Osteoblast (primary cell): ENCODE results near the gene CTBP2. TPM values are rescaled to one million over a fixed set of nuclear protein-coding genes. Genes with fewer than 3 reads are reported as not detected.

Experiments used
- DNase-seq: peaks from one replicate; pipeline ENCODE4 v3.0.0; 2011; ENCODE audit warnings: low spot score, mixed read lengths; ENCODE audit not compliant: insufficient read length; ENCODE audit errors: missing footprints
- H2AFZ ChIP-seq: 2 replicates; pipeline ENCODE4 v1.6.0; 2011; ENCODE audit warnings: mild to moderate bottlenecking, low read length
- H3K27ac ChIP-seq: 2 replicates; pipeline ENCODE4 v1.5.1; 2011; ENCODE audit warnings: mild to moderate bottlenecking, low read depth, low read length, moderate library complexity
- H3K27me3 ChIP-seq: 2 replicates; pipeline ENCODE4 v1.6.0; 2012; ENCODE audit warnings: mild to moderate bottlenecking, control low read depth, inconsistent platforms, low read length, moderate library complexity; ENCODE audit not compliant: insufficient read depth
- H3K36me3 ChIP-seq: 2 replicates; pipeline ENCODE4 v1.5.1; 2011; ENCODE audit warnings: mild to moderate bottlenecking, low read length, control low read depth, moderate library complexity; ENCODE audit not compliant: insufficient read depth
- H3K4me1 ChIP-seq: 2 replicates; pipeline ENCODE4 v1.5.1; 2011; ENCODE audit warnings: mild to moderate bottlenecking, low read length, control low read depth, moderate library complexity; ENCODE audit not compliant: insufficient read depth
- H3K4me2 ChIP-seq: 2 replicates; pipeline ENCODE4 v1.6.0; 2011; ENCODE audit warnings: mild to moderate bottlenecking, low read length; ENCODE audit not compliant: insufficient read depth
- H3K4me3 ChIP-seq: fragments of 200-600 bp; sonication (generic); 3 replicates; pipeline ENCODE4 v1.5.1; 2012; ENCODE audit warnings: mild to moderate bottlenecking, low read length, inconsistent platforms; ENCODE audit not compliant: insufficient read depth
- H3K79me2 ChIP-seq: 2 replicates; pipeline ENCODE4 v1.6.0; 2012; ENCODE audit warnings: mild to moderate bottlenecking, low read length, control low read depth, inconsistent platforms; ENCODE audit not compliant: insufficient read depth
- H3K9me3 ChIP-seq: 2 replicates; pipeline ENCODE4 v1.5.1; 2011; ENCODE audit warnings: low read depth, low read length, control low read depth
- H4K20me1 ChIP-seq: 2 replicates; pipeline ENCODE4 v1.6.0; 2012; ENCODE audit warnings: mild to moderate bottlenecking, low read length, control low read depth; ENCODE audit not compliant: insufficient read depth
- total RNA-seq: library from RNA; depleted of rRNA; stranded (reverse); fragments of >200 nt; gene quantifications from 2 replicates; pipeline ENCODE4 v1.2.3, GENCODE V29; 2012
- TF ChIP-seq, protein P1 (sequence below): IDR thresholded peaks from 2 replicates; pipeline ENCODE4 v1.5.1; 2011; ENCODE audit warnings: mild to moderate bottlenecking, low read depth, low read length, moderate library complexity; ENCODE audit errors: extremely low read depth

Gene CTBP2
- total RNA-seq, 1 donor, result 65.9 TPM

DNA sequence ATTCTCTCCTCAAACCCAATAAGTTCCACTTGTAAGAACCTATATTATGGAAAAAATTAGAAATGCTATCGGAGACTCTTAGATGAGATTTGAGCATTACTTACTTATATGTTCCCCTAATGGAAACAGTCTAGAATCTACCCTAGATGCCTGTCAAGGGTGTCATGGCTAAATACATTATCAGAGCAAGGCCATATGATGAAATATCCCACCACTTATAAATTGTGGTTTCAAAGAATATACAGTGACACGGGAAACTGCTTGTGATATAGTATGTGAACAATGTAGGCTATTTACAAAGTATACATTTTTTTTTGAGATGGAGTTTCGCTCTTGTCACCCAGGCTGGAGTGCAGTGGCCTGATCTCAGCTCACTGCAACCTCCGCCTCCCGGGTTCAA, 46.3 kb upstream of the CTBP2 start:
- no peak for DNase-seq
- Histone ChIP-seq H3K4me1 (peaks cover 11% of the 10 kb centered on the region), H4K20me1 (no peaks in the 10 kb centered on the region), H3K27ac (no peak overlapping the region), H3K27me3 (peaks cover 4% of the 10 kb centered on the region), H3K9me3 (no peaks in the 10 kb centered on the region), H3K79me2 (no peaks in the 10 kb centered on the region), H3K4me2 (no peak overlapping the region), H2AFZ (no peak overlapping the region), H3K36me3 (no peaks in the 10 kb centered on the region), H3K4me3 (no peak overlapping the region)
- TF ChIP-seq, protein P1, sequence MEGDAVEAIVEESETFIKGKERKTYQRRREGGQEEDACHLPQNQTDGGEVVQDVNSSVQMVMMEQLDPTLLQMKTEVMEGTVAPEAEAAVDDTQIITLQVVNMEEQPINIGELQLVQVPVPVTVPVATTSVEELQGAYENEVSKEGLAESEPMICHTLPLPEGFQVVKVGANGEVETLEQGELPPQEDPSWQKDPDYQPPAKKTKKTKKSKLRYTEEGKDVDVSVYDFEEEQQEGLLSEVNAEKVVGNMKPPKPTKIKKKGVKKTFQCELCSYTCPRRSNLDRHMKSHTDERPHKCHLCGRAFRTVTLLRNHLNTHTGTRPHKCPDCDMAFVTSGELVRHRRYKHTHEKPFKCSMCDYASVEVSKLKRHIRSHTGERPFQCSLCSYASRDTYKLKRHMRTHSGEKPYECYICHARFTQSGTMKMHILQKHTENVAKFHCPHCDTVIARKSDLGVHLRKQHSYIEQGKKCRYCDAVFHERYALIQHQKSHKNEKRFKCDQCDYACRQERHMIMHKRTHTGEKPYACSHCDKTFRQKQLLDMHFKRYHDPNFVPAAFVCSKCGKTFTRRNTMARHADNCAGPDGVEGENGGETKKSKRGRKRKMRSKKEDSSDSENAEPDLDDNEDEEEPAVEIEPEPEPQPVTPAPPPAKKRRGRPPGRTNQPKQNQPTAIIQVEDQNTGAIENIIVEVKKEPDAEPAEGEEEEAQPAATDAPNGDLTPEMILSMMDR, result no peak

DNA sequence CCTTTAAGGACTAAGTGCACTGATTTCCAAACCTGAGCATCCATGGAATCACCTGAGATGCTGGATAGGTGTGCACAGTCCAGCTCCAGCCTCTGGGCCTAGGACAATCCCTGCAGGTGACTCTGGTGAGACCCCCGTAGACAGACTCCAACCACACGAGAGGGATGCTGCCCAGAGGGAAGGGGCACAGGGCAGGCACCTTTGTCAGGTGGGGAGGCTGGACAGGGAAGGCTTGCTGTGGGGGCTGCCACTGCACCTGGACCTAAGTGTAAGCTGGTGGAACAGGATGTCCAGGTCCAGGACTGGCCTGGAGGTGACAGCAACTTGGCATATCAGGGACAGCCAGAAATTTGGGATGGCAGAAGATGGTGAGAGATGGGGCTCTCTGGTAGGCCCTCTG, 45.1 kb upstream of the CTBP2 start:
- no peak for DNase-seq
- Histone ChIP-seq H3K4me3 (no peak overlapping the region), H4K20me1 (no peaks in the 10 kb centered on the region), H2AFZ (no peak overlapping the region), H3K36me3 (no peaks in the 10 kb centered on the region), H3K27ac (no peak overlapping the region), H3K79me2 (no peaks in the 10 kb centered on the region), H3K4me2 (no peak overlapping the region), H3K27me3 (peaks cover 5% of the 10 kb centered on the region), H3K4me1 (peaks cover 11% of the 10 kb centered on the region), H3K9me3 (no peaks in the 10 kb centered on the region)
- TF ChIP-seq, protein P1, result no peak

DNA sequence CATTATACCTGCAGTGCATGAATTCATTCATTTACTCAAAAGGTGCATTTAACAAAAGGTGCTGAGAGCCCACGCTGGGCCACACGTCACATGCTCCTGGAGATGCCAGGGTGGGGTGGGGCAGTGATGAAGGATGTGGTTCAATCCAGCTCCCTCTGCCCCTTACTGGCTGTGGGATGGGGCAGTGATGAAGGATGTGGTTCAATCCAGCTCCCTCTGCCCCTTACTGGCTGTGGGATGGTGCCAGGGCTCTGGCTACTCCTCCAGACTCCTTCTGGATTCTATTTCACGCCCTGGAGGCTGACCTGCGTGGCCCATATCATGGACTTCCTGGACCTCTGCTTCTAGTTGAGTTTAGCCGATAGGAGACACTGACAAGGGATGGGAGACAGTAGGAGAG, 44.0 kb upstream of the CTBP2 start:
- peaks cover 3% of the 10 kb centered on the region for H3K4me1 ChIP-seq
- no peak overlapping the region for H3K27ac ChIP-seq
- H3K79me2 ChIP-seq, result no peaks in the 10 kb centered on the region
- no peaks in the 10 kb centered on the region for H3K36me3 ChIP-seq
- DNase-seq, result no peak
- peaks cover 16% of the 10 kb centered on the region for H3K27me3 ChIP-seq
- TF ChIP-seq, protein P1, result no peak
- no peak overlapping the region for H3K4me3 ChIP-seq
- no peak overlapping the region for H3K4me2 ChIP-seq
- H4K20me1 ChIP-seq, result no peaks in the 10 kb centered on the region
- no peak overlapping the region for H2AFZ ChIP-seq
- H3K9me3 ChIP-seq, result no peaks in the 10 kb centered on the region

DNA sequence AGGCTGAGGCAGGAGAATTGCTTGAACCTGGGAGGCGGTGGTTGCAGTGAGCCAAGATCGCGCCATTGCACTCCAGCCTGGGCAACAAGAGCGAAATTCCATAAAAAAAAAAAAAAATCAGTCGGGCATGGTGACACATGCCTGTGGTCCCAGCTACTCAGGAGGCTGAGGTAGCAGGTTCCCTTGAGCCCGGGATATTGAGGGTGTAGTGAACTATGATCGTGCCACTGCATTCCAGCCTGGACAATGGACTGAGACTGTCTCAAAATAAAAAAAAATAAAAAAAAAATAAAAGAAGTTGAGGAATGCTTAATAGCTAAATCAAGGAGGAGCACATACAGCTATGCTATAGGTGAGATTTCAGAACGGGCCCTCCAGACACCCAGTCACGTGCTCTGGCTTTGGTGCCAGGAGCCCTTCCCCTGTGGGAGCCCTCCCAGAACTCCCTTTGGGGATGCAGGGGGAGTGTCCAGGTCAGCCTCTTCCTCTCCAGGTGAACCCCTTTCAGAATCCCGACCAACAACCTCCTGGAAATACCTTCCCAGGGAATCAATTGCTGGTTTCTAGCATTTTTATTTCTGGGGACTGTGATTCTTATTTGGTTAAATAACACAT, 42.9 kb upstream of the CTBP2 start:
- H3K4me3 ChIP-seq, result no peak overlapping the region
- H3K79me2 ChIP-seq, result no peaks in the 10 kb centered on the region
- TF ChIP-seq, protein P1, result no peak
- no peak overlapping the region for H3K4me2 ChIP-seq
- H2AFZ ChIP-seq, result no peak overlapping the region
- H4K20me1 ChIP-seq, result no peaks in the 10 kb centered on the region
- H3K9me3 ChIP-seq, result no peaks in the 10 kb centered on the region
- peaks cover 16% of the 10 kb centered on the region for H3K27me3 ChIP-seq
- H3K27ac ChIP-seq, result no peak overlapping the region
- H3K4me1 ChIP-seq, result no peaks in the 10 kb centered on the region
- no peaks in the 10 kb centered on the region for H3K36me3 ChIP-seq
- no peak for DNase-seq
